Activated CD4-positive, alpha-beta T cell treated with anti-CD3 and anti-CD28 coated beads, Interleukin-2, amount 50 U/mL, for 24 hours (primary cell): Measurements from ENCODE around the gene ABCC5.

Source experiments
- DNase-seq, 2 donors: peaks; one replicate each; pipeline ENCODE4 v3.0.0-alpha.2; 2020; ENCODE audit warnings: low read depth in 1 of 2, low spot score in 1 of 2

Gene ABCC5

GRCh38 chr3:183981990-183982644 is 35.6 kb downstream of the ABCC5 start:
- no peak for DNase-seq

- no peak for DNase-seq
Observed at GRCh38 chr3:183980403-183980802, 37.3 kb downstream of the ABCC5 start.

GRCh38 chr3:183975981-183976662 is 41.6 kb downstream of the ABCC5 start:
- DNase-seq: no peak

- no peak for DNase-seq
Observed at GRCh38 chr3:183968666-183969245, 48.9 kb downstream of the ABCC5 start.

- no peak for DNase-seq
Observed at GRCh38 chr3:183967693-183968092, 50.0 kb downstream of the ABCC5 start.

- DNase-seq: no peak
Observed at GRCh38 chr3:183966361-183966791, 51.3 kb downstream of the ABCC5 start.

- no peak for DNase-seq
Observed at GRCh38 chr3:183962807-183963206, 54.9 kb downstream of the ABCC5 start.

GRCh38 chr3:183959214-183959613 is 58.5 kb downstream of the ABCC5 start:
- DNase-seq: no peak

- no peak for DNase-seq
Observed at GRCh38 chr3:183958775-183959174, 58.9 kb downstream of the ABCC5 start.

GRCh38 chr3:183958226-183958625 is 59.5 kb downstream of the ABCC5 start:
- no peak for DNase-seq

- no peak for DNase-seq
Observed at GRCh38 chr3:183954875-183955274, 62.8 kb downstream of the ABCC5 start.

GRCh38 chr3:183953471-183954070 is 64.1 kb downstream of the ABCC5 start:
- DNase-seq: no peak

- DNase-seq: no peak
Observed at GRCh38 chr3:183951459-183951858, 66.2 kb downstream of the ABCC5 start.

- no peak for DNase-seq
Observed at GRCh38 chr3:183949690-183950089, 68.0 kb downstream of the ABCC5 start.

- no peak for DNase-seq
Observed at GRCh38 chr3:183946037-183946436, 71.6 kb downstream of the ABCC5 start.

GRCh38 chr3:183944775-183945174 is 72.9 kb downstream of the ABCC5 start:
- no peak for DNase-seq

GRCh38 chr3:183943739-183944138 is 73.9 kb downstream of the ABCC5 start:
- no peak for DNase-seq

GRCh38 chr3:183941216-183941615 is 76.5 kb downstream of the ABCC5 start:
- no peak for DNase-seq

GRCh38 chr3:183937601-183938286 is 79.9 kb downstream of the ABCC5 start:
- DNase-seq: no peak

GRCh38 chr3:183933160-183933559 is 84.5 kb downstream of the ABCC5 start:
- DNase-seq: no peak

GRCh38 chr3:183931881-183932280 is 85.8 kb downstream of the ABCC5 start:
- DNase-seq: no peak

- no peak for DNase-seq
Observed at GRCh38 chr3:183930086-183930485, 87.6 kb downstream of the ABCC5 start.
